Endothelial cell of umbilical vein (primary cell): ENCODE measurements around the gene SLC13A5. TPM values are rescaled to one million over a fixed set of nuclear protein-coding genes. Genes with fewer than 3 reads are reported as not detected.

Source experiments
- BruUV-seq: library from RNA; stranded (reverse); fragments of 400-500 nt; replicated peaks from 2 replicates; lab custom pipeline; 2021; lab: Mats Ljungman, UMichigan
- CTCF ChIA-PET: fragments of 300-600, 350-600 bp; sonication (Branson Sonifier 250); formaldehyde crosslinking; loops from one replicate; lab custom pipeline; 2021; ENCODE audit warnings: antibody characterized with exemption, inconsistent platforms; lab: Charles Lee
- POLR2A ChIA-PET: fragments of 300-600, 350-600 bp; sonication (Branson Sonifier 250); formaldehyde crosslinking; loops from one replicate; lab custom pipeline; 2021; ENCODE audit warnings: antibody characterized with exemption, inconsistent platforms; lab: Charles Lee
- DNase-seq: peaks from one replicate; pipeline ENCODE4 v3.0.0-alpha.2; 2011; ENCODE audit warnings: low read depth, low spot score
- FAIRE-seq: peaks from 2 replicates; lab custom pipeline; 2011; peaks lifted over from hg19 to GRCh38; lab: Jason Lieb, UNC
- H2AFZ ChIP-seq: 2 replicates; pipeline ENCODE4 v1.6.0; 2012; ENCODE audit warnings: low read depth, low read length, control low read depth, inconsistent platforms
- H3K27ac ChIP-seq: 2 replicates; pipeline ENCODE4 v1.5.1; 2011; ENCODE audit warnings: low read depth, mild to moderate bottlenecking, control low read depth, low read length, moderate library complexity; ENCODE audit not compliant: insufficient read depth
- H3K27me3 ChIP-seq, 2 experiments: 2 replicates each; pipeline versions ENCODE4 v1.6.0 to v1.6.1; 2011; ENCODE audit warnings: low read length in 2 of 2, mixed read lengths in 1 of 2; ENCODE audit not compliant: control insufficient read depth in 2 of 2, insufficient read depth in 2 of 2
- H3K36me3 ChIP-seq, 2 experiments: 2 replicates in 1 of 2; 3 replicates in 1 of 2; pipeline ENCODE4 v1.5.1; 2011; ENCODE audit warnings: low read length in 2 of 2, mild to moderate bottlenecking in 1 of 2, moderate library complexity in 1 of 2; ENCODE audit not compliant: control insufficient read depth in 2 of 2, insufficient read depth in 2 of 2; ENCODE audit errors: extremely low read depth in 1 of 2
- H3K4me1 ChIP-seq: 3 replicates; pipeline ENCODE4 v1.5.1; 2011; ENCODE audit warnings: mild to moderate bottlenecking, low read length; ENCODE audit not compliant: control insufficient read depth, insufficient read depth; ENCODE audit errors: extremely low read depth
- H3K4me2 ChIP-seq: 2 replicates; pipeline ENCODE4 v1.6.1; 2011; ENCODE audit warnings: low read length, control low read depth, mixed read lengths; ENCODE audit not compliant: insufficient read depth
- H3K4me3 ChIP-seq, 3 experiments: fragments of 200-600 bp in 1 of 3; sonication (generic), shearing (Covaris generic) in 1 of 3; replicated peaks in 1 of 3; 2 replicates each; pipeline ENCODE4 v1.5.1; 2011 to 2016; ENCODE audit warnings: control low read depth in 3 of 3, low read length in 3 of 3, mild to moderate bottlenecking in 2 of 3, inconsistent platforms in 1 of 3, low read depth in 1 of 3, moderate library complexity in 1 of 3; ENCODE audit not compliant: insufficient read depth in 1 of 3
- H3K79me2 ChIP-seq: 2 replicates; pipeline ENCODE4 v1.6.0; 2012; ENCODE audit warnings: low read length, inconsistent platforms; ENCODE audit not compliant: control insufficient read depth, insufficient read depth
- H3K9ac ChIP-seq: replicated peaks from 2 replicates; pipeline ENCODE3; 2011; ENCODE audit warnings: low read length, control low read depth; ENCODE audit not compliant: insufficient read depth; ENCODE audit errors: extremely low read depth
- H3K9me1 ChIP-seq: replicated peaks from 3 replicates; pipeline ENCODE4 v1.6.0; 2011; ENCODE audit warnings: mild to moderate bottlenecking, low read length; ENCODE audit not compliant: control insufficient read depth, insufficient read depth; ENCODE audit errors: extremely low read depth
- H3K9me3 ChIP-seq: replicated peaks from 2 replicates; pipeline ENCODE4 v1.5.1; 2012; ENCODE audit warnings: low read length, inconsistent platforms; ENCODE audit not compliant: control insufficient read depth, insufficient read depth
- H4K20me1 ChIP-seq: replicated peaks from 2 replicates; pipeline ENCODE3; 2011; ENCODE audit warnings: mild to moderate bottlenecking, low read length; ENCODE audit not compliant: control insufficient read depth, insufficient read depth; ENCODE audit errors: extremely low read depth
- CTCF ChIP-seq, 2 donors: IDR thresholded peaks; 1 replicate in 1 of 2; 2 replicates in 1 of 2; pipeline ENCODE4 v1.5.1; 2011; ENCODE audit warnings: low read length in 2 of 2, mild to moderate bottlenecking in 2 of 2, moderate library complexity in 2 of 2, control low read depth in 1 of 2, inconsistent platforms in 1 of 2, low read depth in 1 of 2; ENCODE audit not compliant: insufficient read depth in 1 of 2; ENCODE audit errors: extremely low read depth in 1 of 2
- EZH2 ChIP-seq: IDR thresholded peaks from 2 replicates; pipeline ENCODE4 v1.6.1; 2012; ENCODE audit warnings: borderline replicate concordance, low read depth, mild to moderate bottlenecking, moderate library complexity, low read length, inconsistent platforms; ENCODE audit not compliant: severe bottlenecking
- FOS ChIP-seq: IDR thresholded peaks from 2 replicates; pipeline ENCODE4 v1.6.1; 2011; ENCODE audit warnings: mild to moderate bottlenecking, low read length, moderate library complexity, borderline replicate concordance; ENCODE audit not compliant: insufficient read depth
- GATA2 ChIP-seq: IDR thresholded peaks from 2 replicates; pipeline ENCODE4 v1.7.0; 2011; ENCODE audit warnings: low read depth, mild to moderate bottlenecking, moderate library complexity, mixed read lengths, low read length; ENCODE audit not compliant: insufficient read length, insufficient read depth
- JUN ChIP-seq: IDR thresholded peaks from 2 replicates; pipeline ENCODE4 v1.6.1; 2011; ENCODE audit warnings: borderline replicate concordance, low read depth; ENCODE audit not compliant: insufficient read length, insufficient read depth
- MAX ChIP-seq: IDR thresholded peaks from 2 replicates; pipeline ENCODE4 v1.6.1; 2011; ENCODE audit not compliant: insufficient read depth, insufficient read length
- MYC ChIP-seq: IDR thresholded peaks from one replicate; pipeline ENCODE4 v1.6.1; 2011; ENCODE audit warnings: mild to moderate bottlenecking, low read depth, low read length
- POLR2A ChIP-seq: IDR thresholded peaks from 2 replicates; pipeline ENCODE4 v1.6.1; 2012; ENCODE audit warnings: low read depth, mild to moderate bottlenecking, control low read depth, low read length
- POLR2AphosphoS5 ChIP-seq: IDR thresholded peaks from 2 replicates; pipeline ENCODE4 v1.6.1; 2012; ENCODE audit warnings: low read depth, mild to moderate bottlenecking, control low read depth, low read length, moderate library complexity; ENCODE audit not compliant: insufficient read depth
- dilution Hi-C: fragments of 300-500 bp; cut with MboI; formaldehyde crosslinking; loops from one replicate; pipeline ENCODE4 v1.15.0; 2019; ENCODE audit warnings: low sequenced_read_pairs; ENCODE audit not compliant: extremely low pct_ligation_motif_present
- intact Hi-C: fragments of 100-400 bp; cut with micrococcal nuclease; formaldehyde crosslinking; loops from one replicate; pipeline ENCODE4 v1.10.0; 2022
- polyA plus RNA-seq, 4 experiments: library from polyadenylated mRNA; depleted of rRNA in 3 of 4; stranded (reverse) in 3 of 4; unstranded in 1 of 4; fragments of >200 nt; gene quantifications; 2 replicates each; pipeline versions ENCODE4 v1.2.1 to v1.2.3, GENCODE V29; 2011 to 2012; ENCODE audit warnings: missing spikeins in 1 of 4
- total RNA-seq: library from RNA; stranded (reverse); gene quantifications from 2 replicates; pipeline ENCODE4 v1.2.3, GENCODE V29; 2021

The SLC13A5 gene
- total and polyA plus RNA-seq, 2 donors (not counting 3 experiments of a cell fraction or from before 2014, with no cell fraction given): 0.03 TPM; not detected in 1

GRCh38 chr17:6683730-6684459, 29.3 kb downstream of the SLC13A5 start:
- peaks cover 0 to 3% of the 10 kb centered on the region in 2 experiments for H3K27me3 ChIP-seq
- no peak overlapping the region for H2AFZ ChIP-seq
- intact Hi-C loops (no loop called here), dilution Hi-C loops (no loop called here)
- CTCF ChIA-PET: interaction anchor here (1.2 to 1.3 kb wide), 3 partner anchors 16 to 159 kb away, joined by 5 to 7 read pairs (median 6); no protein-coding TSS in a partner anchor
- no peaks in the 10 kb centered on the region for H3K79me2 ChIP-seq
- no peaks in the 10 kb centered on the region for H3K9me3 ChIP-seq
- DNase-seq (no peak), FAIRE-seq (no peak)
- BruUV-seq: no TSS peak
- no peaks in the 10 kb centered on the region for H3K9me1 ChIP-seq
- no peak for TF ChIP-seq MAX
- no peak for TF ChIP-seq FOS
- no peak for TF ChIP-seq MYC
- TF ChIP-seq GATA2: no peak
- no peak for TF ChIP-seq JUN
- POLR2A ChIA-PET: no interaction called here
- H3K9ac ChIP-seq: no peak overlapping the region
- no peak overlapping the region for H3K4me3 ChIP-seq
- H3K4me2 ChIP-seq: no peak overlapping the region
- no peaks in the 10 kb centered on the region for H4K20me1 ChIP-seq
- H3K36me3 ChIP-seq: no peaks in the 10 kb centered on the region
- H3K4me1 ChIP-seq: no peaks in the 10 kb centered on the region
- no peak overlapping the region for H3K27ac ChIP-seq

- no peak overlapping the region for H2AFZ ChIP-seq
- DNase-seq: no peak
- intact Hi-C loops (no loop called here), dilution Hi-C loops (no loop called here)
- H3K9me3 ChIP-seq: no peaks in the 10 kb centered on the region
- H3K9me1 ChIP-seq: no peaks in the 10 kb centered on the region
- no peak overlapping the region for H3K27ac ChIP-seq
- no peak overlapping the region for H3K9ac ChIP-seq
- BruUV-seq: no TSS peak
- FAIRE-seq: no peak
- no peaks in the 10 kb centered on the region for H3K36me3 ChIP-seq
- H3K79me2 ChIP-seq: no peaks in the 10 kb centered on the region
- H3K27me3 ChIP-seq: peaks cover 0 to 5% of the 10 kb centered on the region in 2 experiments
- POLR2A ChIA-PET: no interaction called here
- H3K4me3 ChIP-seq: no peak overlapping the region
- H3K4me1 ChIP-seq: no peaks in the 10 kb centered on the region
- H3K4me2 ChIP-seq: no peak overlapping the region
- CTCF ChIA-PET: interaction anchor here (0.9 to 1.3 kb wide), 2 partner anchors 17 to 228 kb away, joined by 3 read pairs; no protein-coding TSS in a partner anchor
- TF ChIP-seq GATA2 (no peak), CTCF (IDR thresholded peaks at IDR 0.05; ENCODE audit: extremely low read depth in 1 of 2, insufficient read depth in 1 of 2, low read depth in 1 of 2, low read length in 2 of 2) (no peak), MYC (no peak), EZH2 (no peak), POLR2AphosphoS5 (no peak), FOS (no peak), POLR2A (no peak), JUN (no peak), MAX (no peak)
- no peaks in the 10 kb centered on the region for H4K20me1 ChIP-seq
These were observed 30.0 kb downstream of the SLC13A5 start for GRCh38 chr17:6683081-6683684.
